Thyroid gland (tissue), 4 donors: ENCODE measurements around the gene PRKAA1. TPM values are rescaled to one million over a fixed set of nuclear protein-coding genes. Genes with fewer than 3 reads are reported as not detected.

Source experiments
- DNase-seq, 2 donors: peaks; one replicate each; pipeline ENCODE4 v3.0.0-alpha.2; 2019
- H3K27ac ChIP-seq, 3 donors: fragments of 200-600 bp; sonication (generic); 1 replicate in 2 of 3; 2 replicates in 1 of 3; pipeline ENCODE4 v1.5.1; 2016 to 2019; ENCODE audit warnings: mild to moderate bottlenecking in 1 of 3, moderate library complexity in 1 of 3
- H3K27me3 ChIP-seq: fragments of 200-600 bp; sonication (generic); one replicate; pipeline ENCODE4 v1.5.1; 2019
- H3K36me3 ChIP-seq, 2 donors: fragments of 200-600 bp; sonication (generic); one replicate each; pipeline ENCODE4 v1.5.1; 2016 to 2019
- H3K4me1 ChIP-seq, 2 donors: fragments of 200-600 bp; sonication (generic); one replicate each; pipeline ENCODE4 v1.5.1; 2017 to 2019
- H3K4me3 ChIP-seq, 3 donors: fragments of 200-600 bp; sonication (generic); replicated peaks in 1 of 3; 1 replicate in 2 of 3; 2 replicates in 1 of 3; pipeline ENCODE4 v1.5.1; 2016; ENCODE audit warnings: mild to moderate bottlenecking in 1 of 3
- H3K9me3 ChIP-seq: fragments of 200-600 bp; sonication (generic); one replicate; pipeline ENCODE4 v1.5.1; 2017
- POLR2A ChIP-seq, 2 donors: fragments of 450-650 bp; IDR thresholded peaks; one replicate each; pipeline ENCODE4 v1.6.1; 2017; ENCODE audit warnings: antibody characterized with exemption in 2 of 2, mild to moderate bottlenecking in 2 of 2, moderate library complexity in 1 of 2
- WGBS, 2 donors: methylation state at CpG; one replicate each; pipeline ENCODE4 v1.1.5; 2017; 5-methylcytosine and 5-hydroxymethylcytosine counted together
- intact Hi-C: fragments of 100-400 bp; cut with DNase I; formaldehyde crosslinking; loops from one replicate; pipeline ENCODE4 v1.15.1; 2023
- total RNA-seq, 4 donors: library from RNA; depleted of rRNA; stranded (reverse); fragments of >200 nt; gene quantifications; one replicate each; pipeline ENCODE4 v1.2.3, GENCODE V29; 2016
- TF ChIP-seq, protein P1 (sequence below), 6 experiments: fragments of 200-600 bp in 3 of 6; fragments of 450-650 bp in 3 of 6; sonication (generic) in 3 of 6; IDR thresholded peaks; one replicate each; pipeline ENCODE4 v1.5.1; 2016 to 2019; ENCODE audit warnings: antibody characterized with exemption in 6 of 6, mild to moderate bottlenecking in 2 of 6, inconsistent platforms in 1 of 6, moderate library complexity in 1 of 6

PRKAA1 gene
- total RNA-seq, 4 donors from 2014 or later = 83.1 to 134 (median 116) TPM

GRCh38 chr5:40778133-40778532 lies 20.0 kb downstream of the PRKAA1 start:
- H3K4me1 ChIP-seq = peaks cover 0 to 4% of the 10 kb centered on the region in 2 donors
- peaks cover 19 to 21% of the 10 kb centered on the region in 2 donors for H3K36me3 ChIP-seq
- DNase-seq = no peak
- intact Hi-C loops = no loop called here
- WGBS, 2 donors = 97% methylated on average over 1 of the region's 1 CpG
- no peaks in the 10 kb centered on the region for H3K9me3 ChIP-seq
- TF ChIP-seq, protein P1, sequence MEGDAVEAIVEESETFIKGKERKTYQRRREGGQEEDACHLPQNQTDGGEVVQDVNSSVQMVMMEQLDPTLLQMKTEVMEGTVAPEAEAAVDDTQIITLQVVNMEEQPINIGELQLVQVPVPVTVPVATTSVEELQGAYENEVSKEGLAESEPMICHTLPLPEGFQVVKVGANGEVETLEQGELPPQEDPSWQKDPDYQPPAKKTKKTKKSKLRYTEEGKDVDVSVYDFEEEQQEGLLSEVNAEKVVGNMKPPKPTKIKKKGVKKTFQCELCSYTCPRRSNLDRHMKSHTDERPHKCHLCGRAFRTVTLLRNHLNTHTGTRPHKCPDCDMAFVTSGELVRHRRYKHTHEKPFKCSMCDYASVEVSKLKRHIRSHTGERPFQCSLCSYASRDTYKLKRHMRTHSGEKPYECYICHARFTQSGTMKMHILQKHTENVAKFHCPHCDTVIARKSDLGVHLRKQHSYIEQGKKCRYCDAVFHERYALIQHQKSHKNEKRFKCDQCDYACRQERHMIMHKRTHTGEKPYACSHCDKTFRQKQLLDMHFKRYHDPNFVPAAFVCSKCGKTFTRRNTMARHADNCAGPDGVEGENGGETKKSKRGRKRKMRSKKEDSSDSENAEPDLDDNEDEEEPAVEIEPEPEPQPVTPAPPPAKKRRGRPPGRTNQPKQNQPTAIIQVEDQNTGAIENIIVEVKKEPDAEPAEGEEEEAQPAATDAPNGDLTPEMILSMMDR (IDR thresholded peaks at IDR 0.05) = no peak
- no peak for TF ChIP-seq POLR2A (IDR thresholded peaks at IDR 0.05)
- H3K27ac ChIP-seq = no peak overlapping the region
- H3K4me3 ChIP-seq = no peak overlapping the region
- H3K27me3 ChIP-seq = no peaks in the 10 kb centered on the region

DNA sequence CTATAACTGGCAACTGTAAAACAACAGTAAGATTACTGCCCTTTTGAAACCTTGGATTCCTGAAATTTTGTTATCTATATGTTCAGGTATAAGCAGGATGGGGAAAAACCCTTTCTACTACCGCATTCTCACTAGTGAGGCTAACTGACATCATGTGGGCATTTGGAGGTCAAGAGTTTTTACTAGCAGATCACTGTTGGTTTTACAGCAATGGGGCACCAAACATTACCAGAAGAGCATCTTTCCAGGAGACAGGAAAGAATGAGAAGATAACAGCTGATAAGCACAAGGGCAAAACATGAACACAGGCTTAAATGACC lies 21.6 kb downstream of the PRKAA1 start:
- H3K27me3 ChIP-seq = no peaks in the 10 kb centered on the region
- no peaks in the 10 kb centered on the region for H3K4me1 ChIP-seq
- intact Hi-C loops = no loop called here
- no peak overlapping the region for H3K27ac ChIP-seq
- TF ChIP-seq, protein P1 (IDR thresholded peaks at IDR 0.05) = no peak
- no peaks in the 10 kb centered on the region for H3K9me3 ChIP-seq
- WGBS, 2 donors = 94% methylated on average over 1 of the region's 1 CpG
- H3K36me3 ChIP-seq = peaks cover 20 to 21% of the 10 kb centered on the region in 2 donors
- no peak for DNase-seq
- no peak overlapping the region for H3K4me3 ChIP-seq

GRCh38 chr5:40775846-40776657 lies 22.1 kb downstream of the PRKAA1 start:
- H3K4me3 ChIP-seq = no peak overlapping the region
- no peaks in the 10 kb centered on the region for H3K27me3 ChIP-seq
- no peak for TF ChIP-seq POLR2A (IDR thresholded peaks at IDR 0.05)
- TF ChIP-seq, protein P1 (IDR thresholded peaks at IDR 0.05) = no peak
- no peak overlapping the region for H3K27ac ChIP-seq
- H3K4me1 ChIP-seq = no peaks in the 10 kb centered on the region
- WGBS, 2 donors = 79 to 85% methylated on average over 6 of the region's 6 CpGs
- no peaks in the 10 kb centered on the region for H3K9me3 ChIP-seq
- peaks cover 22 to 26% of the 10 kb centered on the region in 2 donors for H3K36me3 ChIP-seq
- intact Hi-C loops = no loop called here
- no peak for DNase-seq

GRCh38 chr5:40775085-40775845 lies 22.9 kb downstream of the PRKAA1 start:
- no peak for TF ChIP-seq POLR2A (IDR thresholded peaks at IDR 0.05)
- TF ChIP-seq, protein P1 (IDR thresholded peaks at IDR 0.05) = no peak
- Histone ChIP-seq H3K9me3 (no peaks in the 10 kb centered on the region), H3K36me3 (peaks cover 22 to 27% of the 10 kb centered on the region in 2 donors), H3K27ac (no peak overlapping the region), H3K4me1 (no peaks in the 10 kb centered on the region), H3K27me3 (no peaks in the 10 kb centered on the region), H3K4me3 (no peak overlapping the region)
- WGBS, 2 donors = 92 to 93% methylated on average over 4 of the region's 4 CpGs
- no peak for DNase-seq
- intact Hi-C loops = no loop called here

DNA sequence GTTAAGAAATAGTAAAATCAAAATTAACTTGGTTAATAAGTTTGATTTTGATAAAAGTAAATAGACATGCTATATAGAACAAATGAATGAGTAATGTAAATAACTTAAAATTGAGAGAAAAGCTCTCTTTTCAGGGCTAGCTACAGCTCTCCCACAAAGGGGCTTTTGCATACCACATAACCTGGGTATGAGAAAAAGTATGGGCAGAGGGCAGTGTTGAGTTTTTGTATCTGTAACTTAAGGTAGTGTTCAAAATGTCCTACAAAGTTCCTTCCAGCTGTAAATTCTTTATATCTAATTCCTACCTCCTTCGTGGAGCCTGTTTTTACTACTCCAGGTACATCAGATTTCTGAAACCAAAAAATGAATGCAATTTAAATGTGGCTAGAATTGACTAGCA lies 23.6 kb downstream of the PRKAA1 start:
- H3K27me3 ChIP-seq = no peaks in the 10 kb centered on the region
- intact Hi-C loops = no loop called here
- no peaks in the 10 kb centered on the region for H3K9me3 ChIP-seq
- TF ChIP-seq, protein P1 (IDR thresholded peaks at IDR 0.05) = no peak
- TF ChIP-seq POLR2A (IDR thresholded peaks at IDR 0.05) = no peak
- peaks cover 22 to 27% of the 10 kb centered on the region in 2 donors for H3K36me3 ChIP-seq
- DNase-seq = no peak
- H3K27ac ChIP-seq = no peak overlapping the region
- H3K4me3 ChIP-seq = no peak overlapping the region
- 92 to 100% methylated on average over 1 of the region's 1 CpG for WGBS, 2 donors
- no peaks in the 10 kb centered on the region for H3K4me1 ChIP-seq
